ENCODE results near the gene POLA2.
"Not testable (repeated sequence)": the region's sequence is repeated elsewhere in the genome, so short reads cannot be mapped to it uniquely, and the experiment has no call there.

GRCh38 chr11:65245046-65245445 lies 16.7 kb upstream of the POLA2 start:
- not testable (repeated sequence) for TF ChIP-seq POLR2AphosphoS5 (IDR thresholded peaks at IDR 0.05; ENCODE audit: borderline replicate concordance, low read depth, low read length); EZH2 (IDR thresholded peaks at IDR 0.05)

All from SK-N-MC (cell line).